ENCODE results near the gene CCDC183.
"Not testable (repeated sequence)": the region's sequence is repeated elsewhere in the genome, so short reads cannot be mapped to it uniquely, and the experiment has no call there.

CCDC183 gene

GRCh38 chr9:136796238-136796774 is at the start of gene CCDC183:
CCDC183 (plus strand) TSS chr9:136796338; CDS start chr9:136796398, 60 bp downstream.
- in situ Hi-C loops (cut with MboI; ENCODE audit: low sequenced_read_pairs): loop anchor here (25.0 kb wide), 1 partner anchor 241 kb away; the partner anchor contains the start of genes ABCA2, FUT7 and NPDC1

GRCh38 chr9:136746621-136747020 is 49.5 kb upstream of the CCDC183 start:
- in situ Hi-C loops (cut with MboI; ENCODE audit: low sequenced_read_pairs): no loop called here

GRCh38 chr9:136747161-136748060 is 48.7 kb upstream of the CCDC183 start:
- in situ Hi-C loops (cut with MboI; ENCODE audit: low sequenced_read_pairs): no loop called here

GRCh38 chr9:136748201-136748600 is 47.9 kb upstream of the CCDC183 start, which contains the start of gene LCN6:
LCN6 (minus strand) TSS chr9:136748525; CDS start chr9:136748483, 42 bp downstream.
- in situ Hi-C loops (cut with MboI; ENCODE audit: low sequenced_read_pairs): no loop called here

GRCh38 chr9:136748666-136749611 is 47.2 kb upstream of the CCDC183 start:
- in situ Hi-C loops (cut with MboI; ENCODE audit: low sequenced_read_pairs): no loop called here

GRCh38 chr9:136750526-136750925 is 45.6 kb upstream of the CCDC183 start:
- in situ Hi-C loops (cut with MboI; ENCODE audit: low sequenced_read_pairs): no loop called here

- in situ Hi-C loops (cut with MboI; ENCODE audit: low sequenced_read_pairs): no loop called here
Observed at GRCh38 chr9:136751244-136751643, 44.9 kb upstream of the CCDC183 start.

- in situ Hi-C loops (cut with MboI; ENCODE audit: low sequenced_read_pairs): no loop called here
Observed at GRCh38 chr9:136751814-136752213, 44.3 kb upstream of the CCDC183 start.

- in situ Hi-C loops (cut with MboI; ENCODE audit: low sequenced_read_pairs): no loop called here
Observed at GRCh38 chr9:136753371-136754058, 42.6 kb upstream of the CCDC183 start.

- in situ Hi-C loops (cut with MboI; ENCODE audit: low sequenced_read_pairs): no loop called here
Observed at GRCh38 chr9:136754059-136754572, 42.0 kb upstream of the CCDC183 start.

GRCh38 chr9:136754626-136755301 is 41.4 kb upstream of the CCDC183 start:
- in situ Hi-C loops (cut with MboI; ENCODE audit: low sequenced_read_pairs): no loop called here

- in situ Hi-C loops (cut with MboI; ENCODE audit: low sequenced_read_pairs): not testable (repeated sequence)
Observed at GRCh38 chr9:136755302-136756133, 40.6 kb upstream of the CCDC183 start.

- in situ Hi-C loops (cut with MboI; ENCODE audit: low sequenced_read_pairs): no loop called here
Observed at GRCh38 chr9:136756134-136756438, 40.1 kb upstream of the CCDC183 start.

GRCh38 chr9:136756836-136757235 is 39.3 kb upstream of the CCDC183 start:
- in situ Hi-C loops (cut with MboI; ENCODE audit: low sequenced_read_pairs): no loop called here

- in situ Hi-C loops (cut with MboI; ENCODE audit: low sequenced_read_pairs): no loop called here
Observed at GRCh38 chr9:136757328-136757727, 38.8 kb upstream of the CCDC183 start.

- in situ Hi-C loops (cut with MboI; ENCODE audit: low sequenced_read_pairs): no loop called here
Observed at GRCh38 chr9:136757751-136758140, 38.4 kb upstream of the CCDC183 start.

GRCh38 chr9:136759001-136759400 is 37.1 kb upstream of the CCDC183 start:
- in situ Hi-C loops (cut with MboI; ENCODE audit: low sequenced_read_pairs): no loop called here

GRCh38 chr9:136759436-136760325 is 36.5 kb upstream of the CCDC183 start:
- in situ Hi-C loops (cut with MboI; ENCODE audit: low sequenced_read_pairs): no loop called here
